Measurements from ENCODE around the gene SESN1.

- TF ChIP-seq CTCF (conservative IDR thresholded peaks at IDR 0.05; ENCODE audit: low read length) (no peak), EZH2phosphoT487 (IDR thresholded peaks at IDR 0.05; ENCODE audit: borderline replicate concordance) (no peak)
Measured at GRCh38 chr6:109031416-109031815, 63.2 kb downstream of the SESN1 start.
